Stimulated activated CD4-positive, alpha-beta T cell treated with anti-CD3 and anti-CD28 coated beads, TNF-alpha, amount 100 ng/mL, for 4 hours (primary cell): ENCODE measurements around the gene USP46.

ENCODE experiments used
- DNase-seq, 3 experiments: peaks; one replicate each; pipeline ENCODE4 v3.0.0-alpha.2; 2020; ENCODE audit warnings: low read depth in 3 of 3

USP46 gene

DNA sequence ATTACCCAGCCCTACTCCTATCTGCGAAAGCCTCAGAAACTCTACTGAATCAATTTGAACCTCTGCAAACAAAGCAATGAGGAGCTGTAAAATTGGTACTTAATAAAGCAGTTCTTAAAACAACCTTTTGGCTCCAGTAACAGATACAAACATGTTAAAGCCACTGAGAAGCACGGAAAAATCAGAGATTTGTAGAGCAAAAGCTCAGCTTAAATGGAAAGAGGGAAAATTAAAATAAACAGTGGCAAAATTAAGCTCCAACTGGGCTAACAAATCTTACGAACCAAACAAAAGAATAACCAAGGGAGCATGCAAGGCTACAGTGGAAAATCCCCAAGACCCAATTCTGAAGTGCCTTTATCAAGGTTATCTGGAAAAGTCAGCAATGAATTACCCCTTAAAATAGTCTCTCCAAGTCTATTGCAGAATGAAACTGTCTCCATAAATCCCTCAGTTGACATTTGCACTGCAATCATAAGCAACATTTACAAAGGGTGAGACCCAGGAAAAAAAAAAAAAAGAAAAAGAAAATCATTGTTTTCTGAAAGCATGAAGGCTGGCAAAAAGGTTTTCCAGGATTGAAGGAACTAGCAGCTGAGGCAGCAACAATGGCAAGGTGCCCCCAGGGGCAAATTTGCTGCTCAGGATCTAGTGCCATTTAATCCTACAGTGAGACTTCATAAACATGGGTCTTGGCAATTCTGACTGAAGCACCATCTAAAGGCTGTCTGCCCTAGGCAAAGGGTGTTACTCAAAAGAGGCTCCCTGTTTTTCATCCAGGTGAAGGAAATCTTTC is 40.1 kb downstream of the USP46 start:
- no peak for DNase-seq

DNA sequence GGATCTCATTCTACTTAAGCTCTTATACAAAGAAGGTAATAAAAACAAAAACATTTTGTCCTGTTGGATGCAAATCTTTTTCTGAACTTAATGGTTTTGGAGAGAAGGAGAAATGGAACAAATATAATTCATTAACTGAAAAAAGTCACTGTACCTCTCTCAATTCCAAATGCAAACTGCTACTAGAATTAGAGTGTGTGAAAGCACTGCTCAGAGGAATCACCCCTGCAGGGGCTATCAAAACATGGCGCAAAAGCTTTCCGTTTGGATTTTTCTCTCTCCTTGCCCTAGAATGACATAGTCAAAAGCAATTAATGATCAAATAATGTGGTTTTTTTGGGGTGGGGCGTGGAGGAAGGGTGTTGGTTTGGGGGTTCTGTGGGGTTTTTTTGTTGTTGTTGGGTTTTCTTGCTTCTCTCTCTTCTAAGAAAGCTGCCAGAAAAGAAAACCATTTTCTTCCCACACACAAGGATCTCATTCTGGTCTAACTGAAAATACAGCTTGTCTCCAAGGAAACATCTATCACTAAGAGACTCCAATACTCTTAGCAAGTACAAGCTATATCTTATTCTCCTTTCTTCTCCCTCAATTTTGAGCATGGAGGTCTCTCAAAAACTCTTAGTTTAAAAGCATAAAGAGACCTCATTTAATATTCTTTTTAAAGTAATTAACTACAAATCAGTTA is 41.6 kb downstream of the USP46 start:
- no peak for DNase-seq

DNA sequence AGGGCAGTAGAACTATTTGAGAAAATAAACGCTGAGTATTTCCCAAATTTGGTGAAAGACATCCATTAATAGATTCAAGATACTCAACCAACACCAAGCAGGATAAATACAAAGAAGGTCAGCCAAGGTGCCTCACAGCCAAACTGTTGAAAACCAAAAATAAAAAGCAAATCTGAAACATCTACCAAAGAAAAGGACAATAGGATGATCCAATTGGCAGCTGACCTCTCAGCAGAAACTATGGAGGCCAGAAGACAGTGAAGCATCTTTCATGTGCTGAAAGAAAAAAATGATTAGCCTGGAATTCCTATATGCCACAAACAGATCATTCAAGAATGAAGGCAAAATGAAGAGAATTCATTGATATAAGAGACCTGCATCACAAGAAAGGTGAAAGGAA is 44.9 kb downstream of the USP46 start:
- DNase-seq: no peak

DNA sequence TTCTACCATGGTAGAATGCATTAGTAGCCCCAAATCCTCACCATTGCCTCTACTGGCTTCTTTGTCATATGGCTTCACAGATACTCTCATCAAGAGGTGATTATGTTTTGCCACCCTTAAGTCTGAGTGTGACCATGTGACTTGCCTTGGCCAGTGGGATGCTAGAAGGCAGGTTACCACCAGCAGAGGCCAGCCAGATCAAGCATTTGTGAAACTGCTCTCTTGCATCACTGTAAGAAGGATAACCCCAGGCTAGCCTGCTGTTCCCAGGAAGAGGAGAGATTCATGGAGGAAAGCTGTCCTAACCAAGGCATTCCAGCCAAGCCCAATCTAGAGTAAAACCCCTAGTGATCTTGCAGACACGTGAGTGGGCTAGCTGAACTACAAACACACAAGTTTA is 46.8 kb downstream of the USP46 start:
- no peak for DNase-seq

DNA sequence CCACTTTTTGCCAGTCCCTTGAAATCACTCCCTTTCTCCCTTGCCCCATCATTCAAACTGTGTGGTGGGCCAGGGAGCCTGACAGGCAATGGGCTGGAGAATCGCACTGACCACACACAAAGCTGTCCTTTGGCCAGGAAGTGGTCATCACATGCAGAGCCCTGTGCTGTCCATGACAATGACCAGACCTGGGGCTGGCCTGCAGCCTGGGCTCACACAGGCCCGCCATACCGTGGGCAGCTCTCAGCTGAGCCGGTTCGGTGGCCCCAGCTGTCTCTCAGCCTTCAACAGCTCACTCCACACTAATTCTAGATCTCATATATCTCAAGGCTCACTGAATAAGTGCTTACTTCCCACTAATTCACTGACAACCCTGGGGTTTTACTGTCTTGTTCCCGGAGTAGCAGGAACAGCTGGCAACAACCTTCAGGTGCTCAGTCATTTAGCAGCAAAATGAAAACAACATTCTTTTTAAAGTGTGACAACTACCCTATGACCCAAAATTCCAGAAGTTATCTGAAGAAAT is 48.0 kb downstream of the USP46 start:
- no peak for DNase-seq

DNA sequence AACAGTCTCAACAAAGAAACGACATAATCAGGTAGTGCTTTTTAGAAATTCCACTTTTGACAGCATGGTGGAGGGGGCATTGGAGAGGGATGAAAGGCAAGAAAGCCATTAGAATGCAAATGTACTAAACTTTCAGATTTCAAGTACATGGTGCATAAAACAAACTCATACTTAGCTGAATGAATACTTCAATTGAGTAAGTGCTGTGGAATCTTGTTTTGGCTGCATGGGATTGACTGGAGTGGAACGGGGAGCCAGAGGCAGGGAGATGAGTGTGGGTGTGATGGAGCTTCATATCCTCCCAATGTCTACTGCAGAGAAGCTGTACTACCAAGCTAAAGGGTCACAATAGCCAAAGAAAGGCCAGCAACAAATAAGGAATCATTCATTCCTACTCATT is 52.4 kb downstream of the USP46 start:
- DNase-seq: no peak

DNA sequence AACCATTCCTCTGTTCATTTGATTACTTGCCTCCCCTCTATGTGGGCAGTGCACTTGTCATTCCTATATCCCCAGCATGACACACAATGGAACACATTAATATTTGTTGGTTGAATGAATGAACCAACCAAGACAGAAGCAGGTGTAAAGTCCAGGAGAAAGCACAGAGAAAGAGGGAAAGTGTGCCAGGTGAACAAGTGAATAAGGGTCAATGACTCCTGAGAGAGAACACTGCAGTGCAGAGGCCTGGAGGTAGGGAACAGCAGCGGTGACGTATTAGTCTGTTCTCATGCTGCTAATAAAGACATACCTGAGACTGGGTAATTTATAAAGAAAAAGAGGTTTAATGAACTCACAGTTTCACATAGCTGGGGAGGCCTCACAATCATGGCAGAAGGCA is 53.1 kb downstream of the USP46 start:
- DNase-seq: no peak

DNA sequence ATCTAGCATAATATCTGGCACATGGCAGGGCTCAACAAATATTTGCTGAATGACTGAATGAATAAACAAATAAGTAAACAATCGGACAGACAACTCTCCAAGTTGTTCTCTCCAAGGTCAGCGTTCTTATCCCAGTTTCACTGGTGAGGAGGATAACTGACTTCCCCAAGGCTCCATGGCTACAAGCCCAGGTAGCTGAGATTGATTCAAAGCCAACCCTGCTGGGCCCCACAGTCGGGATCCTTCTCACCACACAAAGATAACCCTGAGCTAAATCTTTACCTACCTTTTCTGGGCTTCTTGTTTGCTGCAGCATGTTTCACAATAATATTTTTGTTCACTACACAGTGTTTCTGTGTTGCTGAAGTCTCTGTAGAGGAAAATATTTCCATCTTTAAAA is 54.9 kb downstream of the USP46 start:
- DNase-seq: no peak

DNA sequence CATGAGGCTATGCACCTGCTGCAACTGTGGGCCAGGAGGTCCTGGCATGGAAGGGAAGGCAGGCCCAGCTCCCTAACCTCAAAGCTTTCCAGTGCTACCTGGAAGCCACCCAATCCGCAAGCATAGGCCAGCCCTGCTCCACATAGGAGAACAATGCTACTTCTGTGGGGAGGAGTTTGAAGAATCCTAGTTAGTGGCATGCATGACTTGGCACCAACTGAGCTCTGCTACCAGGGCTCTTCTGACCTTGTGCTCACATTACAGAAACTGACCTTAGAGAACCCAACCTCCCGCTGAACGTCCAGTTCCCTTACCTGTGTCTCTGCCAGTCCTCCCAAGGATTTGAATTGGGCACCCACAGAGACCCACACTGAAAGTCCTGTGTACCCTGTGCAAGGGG is 58.8 kb downstream of the USP46 start:
- DNase-seq: no peak

DNA sequence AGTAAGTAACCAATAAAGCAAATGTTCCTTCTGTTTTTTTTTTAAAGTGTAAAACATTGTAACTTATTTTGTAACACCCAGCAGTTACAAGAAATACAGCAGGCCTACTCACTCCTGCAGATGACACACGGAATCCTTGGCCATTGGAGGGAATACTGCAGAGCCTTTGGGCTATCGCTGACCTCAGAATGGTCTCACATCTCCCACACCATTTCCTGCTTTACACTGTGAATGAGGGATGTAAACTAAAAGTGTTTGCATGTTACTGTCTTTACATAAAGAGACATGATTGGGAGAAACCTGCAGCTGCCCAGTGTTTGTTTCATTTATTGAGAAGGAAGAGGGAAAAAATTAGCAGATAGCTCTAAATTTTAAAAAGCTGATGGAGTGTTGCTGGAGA is 64.1 kb downstream of the USP46 start:
- DNase-seq: no peak

DNA sequence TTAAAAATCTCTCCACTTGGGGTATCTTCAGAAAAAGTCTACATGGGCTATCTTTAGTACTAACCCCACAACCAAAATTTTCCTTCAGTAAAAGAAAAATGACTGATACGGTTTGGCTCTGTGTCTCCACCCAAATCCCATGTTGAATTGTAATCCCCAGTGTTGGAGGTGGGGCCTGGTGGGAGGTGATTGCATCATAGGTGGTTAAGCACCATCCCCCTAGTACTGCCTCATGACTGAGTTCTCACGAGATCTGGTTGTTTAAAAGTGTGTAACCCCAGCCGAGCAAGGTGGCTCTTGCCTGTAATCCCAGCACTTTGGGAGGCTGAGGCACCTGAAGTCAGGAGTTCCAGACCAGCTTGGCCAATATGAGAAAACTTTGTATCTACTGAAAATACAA is 66.8 kb downstream of the USP46 start:
- DNase-seq: no peak

DNA sequence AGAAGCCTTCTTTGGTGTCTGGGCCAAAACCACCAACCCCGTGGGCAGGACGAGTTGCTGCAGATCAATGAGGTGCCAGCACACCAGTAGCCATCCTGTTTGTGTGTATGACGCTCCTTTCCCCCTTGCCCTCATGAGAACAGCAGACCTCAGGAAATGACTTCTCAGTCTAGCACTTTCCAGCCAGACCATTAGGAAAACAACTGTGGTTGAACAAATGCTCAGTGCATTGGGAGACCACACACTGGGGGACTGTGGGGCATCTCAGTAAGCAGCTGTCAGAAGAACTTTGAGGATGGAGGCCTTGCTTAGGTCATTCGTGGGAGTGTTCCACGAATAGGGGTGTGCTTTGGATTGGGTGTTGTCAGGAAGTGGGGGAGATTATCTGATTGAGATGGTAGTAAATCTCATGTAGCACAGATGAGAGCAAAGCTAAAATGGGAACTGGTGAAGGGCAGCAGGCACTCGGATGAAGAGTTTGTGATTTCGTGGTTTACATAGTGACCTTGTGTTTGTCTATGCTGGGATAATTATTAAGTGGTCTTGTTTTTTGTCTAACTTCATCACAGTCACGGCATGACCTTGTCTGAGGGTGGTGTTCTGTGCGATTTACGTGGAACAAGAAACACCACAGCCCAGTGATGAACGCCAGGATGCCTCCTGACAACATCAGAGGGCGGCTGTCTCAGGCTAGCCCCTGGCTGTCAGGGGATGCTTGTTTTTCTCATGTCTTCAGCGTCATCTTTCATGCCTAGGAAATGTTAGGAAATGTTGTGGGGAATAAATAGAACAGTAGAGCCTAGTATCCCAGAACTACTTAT is 70.1 kb downstream of the USP46 start:
- peak in 1 of 3 experiments; percentile 13 for DNase-seq

DNA sequence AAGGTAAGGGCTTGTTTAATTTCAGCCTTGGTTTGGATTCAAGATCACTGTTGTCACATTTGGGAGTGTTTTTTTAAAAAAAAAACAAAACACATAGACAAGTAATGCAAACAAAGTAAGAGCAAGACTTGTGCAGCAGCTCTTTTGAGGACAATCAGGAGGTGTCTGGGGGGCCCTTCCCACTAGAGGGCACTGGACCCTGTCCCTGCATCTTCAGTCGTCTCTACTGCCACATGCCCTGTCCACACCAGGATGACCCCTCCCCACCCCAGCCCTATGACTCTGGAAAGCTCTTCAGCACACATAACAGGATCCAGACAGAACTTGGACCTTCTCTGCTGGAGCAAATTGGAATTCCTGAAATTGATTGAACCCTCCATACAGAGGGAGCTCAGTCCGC is 71.0 kb downstream of the USP46 start:
- DNase-seq: no peak

DNA sequence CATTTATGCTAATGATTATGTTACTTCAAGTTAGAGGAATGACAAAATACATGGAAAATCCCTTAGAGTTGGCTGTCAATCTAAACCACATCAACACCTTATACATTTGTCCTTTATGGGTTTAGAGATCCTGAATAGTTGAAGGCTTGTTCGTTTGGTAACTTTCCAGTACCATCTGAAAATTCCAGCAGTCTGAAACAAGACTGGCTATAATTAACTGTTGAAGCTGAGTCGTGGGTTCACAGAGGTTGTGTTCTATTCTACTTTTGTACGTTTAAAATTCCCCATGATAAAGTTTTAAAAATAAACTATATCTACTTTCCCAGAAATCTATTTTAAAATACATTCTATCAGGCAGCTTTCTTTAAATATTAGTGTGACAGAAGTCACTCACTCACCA is 73.0 kb downstream of the USP46 start:
- no peak for DNase-seq

DNA sequence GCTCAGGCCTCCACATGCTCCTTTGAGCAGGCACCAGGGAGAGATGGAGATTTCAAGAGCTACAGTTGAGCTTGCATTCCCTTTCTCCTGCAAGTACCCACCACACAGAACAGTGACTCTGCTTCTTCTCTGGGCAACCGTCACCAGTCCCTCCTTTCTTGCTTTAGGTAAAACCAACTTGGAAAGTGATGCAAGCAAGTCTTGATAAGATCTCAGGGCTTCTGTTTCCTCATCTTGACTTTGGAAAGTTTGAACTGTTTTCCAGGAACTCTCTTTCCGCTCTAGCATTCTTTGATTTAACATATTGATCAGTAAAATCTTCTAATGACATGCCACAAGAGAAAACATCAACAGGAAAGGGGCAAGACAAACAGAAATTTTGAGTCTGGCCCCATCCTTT is 73.7 kb downstream of the USP46 start:
- DNase-seq: no peak

DNA sequence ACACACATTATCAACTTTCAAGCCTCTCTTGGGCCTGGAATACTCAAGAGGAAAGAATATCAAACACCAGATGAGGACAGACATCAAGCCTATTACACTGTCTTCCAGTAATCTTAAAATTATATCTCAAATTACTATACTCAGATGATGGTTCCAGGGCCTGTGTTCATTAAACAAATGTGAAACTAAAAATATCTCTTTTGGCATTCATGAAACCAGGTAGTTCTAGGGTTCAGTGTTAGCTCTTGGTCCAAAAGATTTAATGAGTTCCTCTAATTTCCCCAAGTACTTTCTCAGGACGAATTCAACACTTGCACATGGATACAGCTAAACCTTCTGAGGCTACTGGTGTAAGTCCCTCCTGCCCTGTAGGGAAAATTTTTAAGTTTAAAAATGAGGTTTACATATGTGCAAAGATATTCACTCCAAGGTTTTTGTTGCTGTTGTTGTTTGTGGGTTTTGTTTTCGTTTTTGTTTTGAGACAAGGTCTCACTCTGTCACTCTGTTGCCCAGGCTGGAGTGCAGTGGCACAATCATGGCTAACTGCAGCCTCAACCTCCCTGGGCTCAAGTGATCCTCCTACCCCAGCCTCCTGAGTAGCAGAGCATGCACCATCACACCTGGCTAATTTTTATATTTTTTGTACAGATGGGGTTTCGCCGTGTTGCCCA is 79.4 kb downstream of the USP46 start:
- no peak for DNase-seq

DNA sequence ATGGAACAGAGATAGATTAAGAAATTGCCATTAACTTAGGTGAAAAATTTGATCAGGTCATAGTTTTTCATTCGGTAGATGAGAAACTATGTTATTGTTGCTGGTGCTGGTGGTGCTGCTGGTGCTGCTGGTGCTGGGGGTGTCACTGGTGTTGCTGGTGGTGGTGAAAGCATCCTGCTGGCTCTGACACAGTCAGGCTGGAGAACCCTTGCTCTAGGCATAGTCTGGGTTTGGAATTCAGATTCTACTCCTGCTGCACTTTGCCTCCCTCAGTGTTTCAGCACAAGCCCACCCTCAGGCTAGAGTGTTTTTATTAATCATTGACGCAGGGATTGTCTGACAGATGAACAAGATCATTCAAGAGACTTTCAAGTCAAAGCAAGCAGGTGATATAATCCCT is 80.2 kb downstream of the USP46 start:
- DNase-seq: no peak

DNA sequence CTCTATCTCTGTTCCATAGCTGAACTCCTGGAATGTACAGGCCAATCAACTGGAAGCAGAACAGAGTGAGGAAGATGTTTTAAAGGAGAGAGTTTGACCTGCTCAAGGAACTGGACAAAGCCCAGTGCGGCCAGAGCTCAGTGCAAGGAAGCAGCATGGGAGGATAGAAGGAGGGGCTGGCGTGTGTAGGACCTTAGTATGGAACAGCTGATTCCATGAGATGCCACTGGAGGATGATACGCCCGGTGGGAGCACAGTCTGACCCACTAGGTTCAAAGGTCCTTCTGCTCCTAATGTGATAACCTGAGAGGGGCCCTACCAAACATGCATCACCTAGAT is 81.5 kb downstream of the USP46 start:
- DNase-seq: no peak

DNA sequence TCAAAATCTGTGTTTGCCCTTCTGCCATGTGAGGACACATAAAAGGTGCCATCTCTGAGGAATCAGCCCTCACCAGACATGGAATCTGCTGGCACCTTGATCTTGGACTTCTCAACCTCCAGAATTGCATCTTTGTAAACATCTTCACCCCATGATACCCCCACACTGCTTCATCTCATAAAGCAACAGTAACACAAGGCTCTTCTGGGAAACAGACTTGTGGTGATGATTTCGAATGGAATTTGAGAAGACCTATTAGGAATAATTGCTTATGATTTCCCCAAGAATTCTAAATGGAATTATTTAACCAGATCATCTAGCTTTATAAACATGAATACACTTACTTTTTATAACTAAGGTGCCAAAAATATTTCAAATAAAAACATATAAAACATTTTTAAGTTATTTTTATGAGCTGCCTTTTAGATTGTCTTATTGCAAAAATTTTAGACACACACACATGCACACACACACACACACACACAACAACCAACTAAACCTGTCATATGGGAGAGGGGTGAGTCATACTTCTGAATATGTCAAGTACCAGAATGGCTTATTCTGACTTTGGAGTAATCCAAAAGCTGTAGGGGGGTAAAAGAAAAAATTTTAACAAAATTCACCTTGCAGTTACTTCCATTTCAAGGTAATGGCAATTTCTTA is 82.0 kb downstream of the USP46 start:
- no peak for DNase-seq

DNA sequence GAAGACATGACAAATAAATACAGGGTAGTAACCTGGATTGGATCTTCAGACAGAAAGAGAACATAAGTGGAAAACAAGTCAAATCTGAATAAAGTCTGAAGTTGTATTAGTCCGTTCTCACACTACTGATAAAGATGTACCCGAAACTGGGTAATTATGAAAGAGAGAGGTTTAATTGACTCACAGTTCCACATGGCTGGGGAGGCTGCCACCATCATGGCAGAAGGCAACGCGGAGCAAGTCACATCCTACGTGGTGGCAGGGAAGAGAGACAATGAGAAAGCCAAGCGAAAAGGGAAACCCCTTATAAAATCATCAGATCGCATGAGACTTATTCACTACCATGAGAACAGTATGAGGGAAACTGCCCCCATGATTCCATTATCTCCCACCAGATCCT is 82.8 kb downstream of the USP46 start:
- no peak for DNase-seq

DNA sequence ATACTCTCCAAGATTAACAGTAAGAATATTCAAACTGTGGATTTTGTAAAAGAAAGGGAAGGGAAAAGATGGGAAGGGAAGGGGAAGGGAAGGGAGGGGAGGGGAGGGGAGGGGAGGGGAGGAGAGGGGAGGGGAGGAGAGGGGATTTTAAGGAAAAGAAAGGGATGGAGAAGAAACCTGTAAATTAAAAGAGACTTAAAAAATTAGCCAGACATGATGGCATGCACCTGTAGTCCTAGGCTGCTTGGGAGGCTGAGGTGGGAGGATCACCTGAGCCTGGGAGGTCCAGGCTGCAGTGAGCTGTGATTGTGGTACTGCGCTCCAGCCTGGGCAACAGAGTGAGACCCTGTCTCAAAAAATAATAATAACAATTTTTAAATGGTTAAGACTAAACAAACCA is 83.7 kb downstream of the USP46 start:
- no peak for DNase-seq

DNA sequence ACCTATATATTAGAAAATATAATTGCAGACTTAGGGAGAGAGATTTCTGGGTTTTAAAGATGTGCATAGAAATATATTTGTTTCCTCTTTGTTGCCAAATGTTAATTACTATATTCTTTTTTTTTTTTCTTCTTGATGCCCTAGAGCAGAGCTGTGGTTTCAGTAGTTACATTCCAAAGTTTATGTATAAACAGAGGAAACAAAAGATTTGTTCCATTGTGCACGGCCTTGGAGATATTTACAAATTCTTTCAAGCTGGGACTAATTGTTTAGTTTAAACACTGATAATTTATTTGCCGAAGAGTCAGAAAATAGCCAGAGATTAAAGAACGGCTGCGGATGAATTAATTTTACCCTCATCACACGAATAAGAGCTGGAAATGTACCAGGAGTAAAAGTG is 85.1 kb downstream of the USP46 start:
- DNase-seq: no peak
